ENCODE measurements around the gene SLC4A4.

DNA sequence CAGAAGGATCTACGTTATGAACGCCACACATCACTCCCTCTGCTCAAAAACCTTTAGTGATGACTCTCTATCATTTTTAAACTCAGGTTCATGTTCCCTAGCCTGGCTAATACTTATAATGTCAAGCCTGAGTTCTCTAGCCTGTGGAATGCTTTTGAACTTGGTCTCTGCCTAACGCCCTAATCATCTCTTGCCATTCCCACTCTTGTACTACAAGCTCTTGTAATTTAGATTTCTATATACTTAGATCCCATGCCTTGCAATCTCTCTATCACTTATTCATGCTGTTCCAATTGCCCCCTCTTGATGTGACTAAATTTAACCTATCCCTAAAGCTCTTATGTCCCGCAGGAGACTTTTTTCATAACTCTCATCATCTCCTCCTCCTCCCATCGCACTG lies 40.3 kb downstream of the SLC4A4 start:
- TF ChIP-seq CTCF (IDR thresholded peaks at IDR 0.05; ENCODE audit: control extremely low read depth in 1 of 3, insufficient read depth in 1 of 3, low read depth in 1 of 3, low read length in 3 of 3), result no peak
- no peak for TF ChIP-seq POLR2A (IDR thresholded peaks at IDR 0.05; ENCODE audit: control extremely low read depth in 1 of 2, low read depth in 2 of 2, low read length in 2 of 2)
- TF ChIP-seq SIX5 (IDR thresholded peaks at IDR 0.05; ENCODE audit: low read depth, low read length), result no peak
- no peak for TF ChIP-seq USF2 (IDR thresholded peaks at IDR 0.05; ENCODE audit: low read length)
- no peak for TF ChIP-seq FOSL1 (IDR thresholded peaks at IDR 0.05; ENCODE audit: insufficient read depth, low read depth, low read length)
- no peak for TF ChIP-seq JUN (IDR thresholded peaks at IDR 0.05; ENCODE audit: low read depth, low read length)
- TF ChIP-seq MAX (IDR thresholded peaks at IDR 0.05), result no peak
- TF ChIP-seq SIN3A (conservative IDR thresholded peaks at IDR 0.05 in 1 of 2, IDR thresholded peaks at IDR 0.05 in 1 of 2; ENCODE audit: low read depth in 1 of 2, low read length in 2 of 2), result no peak

All from H1 (cell line).